Gastroesophageal sphincter (tissue), 3 donors: Measurements from ENCODE around the gene DHX30.

Experiments used
- EP300 ChIP-seq: sonication (generic); formaldehyde crosslinking; IDR thresholded peaks from one replicate; pipeline ENCODE4 v1.6.1; 2017; ENCODE audit warnings: antibody characterized with exemption, mild to moderate bottlenecking
- POLR2A ChIP-seq, 2 donors: fragments of 450-650 bp; IDR thresholded peaks; one replicate each; pipeline ENCODE4 v1.6.1; 2017; ENCODE audit warnings: antibody characterized with exemption in 2 of 2, mild to moderate bottlenecking in 2 of 2, moderate library complexity in 1 of 2
- TF ChIP-seq, protein P1 (sequence below), 4 experiments: fragments of 200-600 bp in 2 of 4; fragments of 450-650 bp in 2 of 4; sonication (generic) in 1 of 4; IDR thresholded peaks; one replicate each; pipeline ENCODE4 v1.5.1; 2017 to 2019; ENCODE audit warnings: antibody characterized with exemption in 4 of 4, mild to moderate bottlenecking in 2 of 4, moderate library complexity in 2 of 4

DNA sequence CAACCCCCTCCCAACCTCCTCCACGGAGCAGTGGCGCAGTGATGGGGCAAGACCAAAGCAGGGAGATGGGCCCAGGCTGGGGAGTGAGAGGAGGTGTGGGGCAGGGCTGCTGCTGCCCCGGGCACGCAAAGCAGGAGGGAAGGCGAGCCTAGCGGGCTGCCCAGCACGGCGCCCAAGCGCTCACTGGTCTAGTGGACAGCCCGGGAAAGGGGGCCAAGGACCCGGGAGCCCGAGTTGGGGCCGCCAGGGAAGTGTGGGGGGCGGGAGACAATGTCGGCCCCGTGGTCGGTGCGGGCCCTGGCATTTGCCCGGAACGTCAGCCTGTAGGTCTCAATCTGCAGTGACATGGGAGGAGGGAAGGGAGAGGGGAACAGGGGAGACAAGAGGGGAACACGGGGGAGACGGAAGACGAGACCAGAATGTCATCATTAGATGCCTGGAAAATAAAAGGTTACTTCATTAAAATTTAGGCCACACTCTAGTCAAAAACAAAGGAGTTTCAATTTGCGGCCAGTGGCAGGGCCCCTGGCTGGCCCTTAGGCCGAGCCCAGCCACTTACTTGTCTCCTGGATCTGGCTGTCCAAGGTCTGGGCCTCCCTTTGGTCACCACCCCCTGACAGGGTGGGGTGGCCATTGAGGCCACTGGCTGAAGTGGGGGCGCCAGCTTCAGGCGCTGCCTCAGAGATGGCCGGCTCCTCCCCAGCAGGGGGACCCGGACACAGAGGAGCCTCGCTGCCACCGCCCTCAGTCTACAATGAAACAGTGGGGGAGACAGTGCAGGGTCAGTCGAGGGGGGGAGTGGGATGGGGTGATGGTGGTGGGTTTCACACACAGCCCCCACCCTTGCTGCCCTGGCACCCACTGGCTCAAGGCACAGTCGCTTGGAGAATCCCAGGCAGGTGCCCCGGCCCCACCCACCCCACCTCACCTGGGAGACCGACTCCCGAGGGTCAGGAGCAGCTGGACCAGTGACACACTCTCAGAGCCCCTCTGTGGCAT lies 50.0 kb downstream of the DHX30 start:
- TF ChIP-seq, protein P1, sequence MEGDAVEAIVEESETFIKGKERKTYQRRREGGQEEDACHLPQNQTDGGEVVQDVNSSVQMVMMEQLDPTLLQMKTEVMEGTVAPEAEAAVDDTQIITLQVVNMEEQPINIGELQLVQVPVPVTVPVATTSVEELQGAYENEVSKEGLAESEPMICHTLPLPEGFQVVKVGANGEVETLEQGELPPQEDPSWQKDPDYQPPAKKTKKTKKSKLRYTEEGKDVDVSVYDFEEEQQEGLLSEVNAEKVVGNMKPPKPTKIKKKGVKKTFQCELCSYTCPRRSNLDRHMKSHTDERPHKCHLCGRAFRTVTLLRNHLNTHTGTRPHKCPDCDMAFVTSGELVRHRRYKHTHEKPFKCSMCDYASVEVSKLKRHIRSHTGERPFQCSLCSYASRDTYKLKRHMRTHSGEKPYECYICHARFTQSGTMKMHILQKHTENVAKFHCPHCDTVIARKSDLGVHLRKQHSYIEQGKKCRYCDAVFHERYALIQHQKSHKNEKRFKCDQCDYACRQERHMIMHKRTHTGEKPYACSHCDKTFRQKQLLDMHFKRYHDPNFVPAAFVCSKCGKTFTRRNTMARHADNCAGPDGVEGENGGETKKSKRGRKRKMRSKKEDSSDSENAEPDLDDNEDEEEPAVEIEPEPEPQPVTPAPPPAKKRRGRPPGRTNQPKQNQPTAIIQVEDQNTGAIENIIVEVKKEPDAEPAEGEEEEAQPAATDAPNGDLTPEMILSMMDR (IDR thresholded peaks at IDR 0.05) = no peak
- TF ChIP-seq POLR2A (IDR thresholded peaks at IDR 0.05) = no peak
- no peak for TF ChIP-seq EP300
